Umbilical cord (tissue), 1 donor: ENCODE results near the gene DNAJC28. TPM values are rescaled to one million over a fixed set of nuclear protein-coding genes. Genes with fewer than 3 reads are reported as not detected.

Experiments used
- total RNA-seq: library from RNA; depleted of rRNA; stranded (reverse); fragments of >200 nt; gene quantifications from one replicate; pipeline ENCODE4 v1.2.3, GENCODE V29; 2014; ENCODE audit warnings: low replicate concordance; ENCODE audit not compliant: insufficient read depth

The DNAJC28 gene
- total RNA-seq, 1 donor from 2014 or later, result 1.9 TPM

Other genes starting within 250 kb of the DNAJC28 start
- gene IL10RB, start 225.3 kb downstream of the DNAJC28 start, total RNA-seq, result 45.7 TPM
- 33.5 TPM for gene IFNAR1, start 166.7 kb downstream of the DNAJC28 start, total RNA-seq
- 85.2 TPM for gene IFNGR2, start 88.3 kb downstream of the DNAJC28 start, total RNA-seq
- gene TMEM50B, start 11.7 kb downstream of the DNAJC28 start, total RNA-seq, result 56.3 TPM
- gene GART, start 50.4 kb upstream of the DNAJC28 start, total RNA-seq, result 67.2 TPM
- 134 TPM for gene SON, start 51.3 kb upstream of the DNAJC28 start, total RNA-seq
- 15.2 TPM for gene DONSON, start 97.0 kb upstream of the DNAJC28 start, total RNA-seq
- 58.3 TPM for gene CRYZL1, start 150.0 kb upstream of the DNAJC28 start, total RNA-seq
- 235 TPM for gene ITSN1, start 150.8 kb upstream of the DNAJC28 start, total RNA-seq